HG03045 (cell line): ENCODE data around the gene OR4X1.
"Not testable (repeated sequence)": the region's sequence is repeated elsewhere in the genome, so short reads cannot be mapped to it uniquely, and the experiment has no call there.

Experiments used
- ATAC-seq: cut with Tn5 transposase; IDR thresholded peaks from one replicate; pipeline ENCODE4 v1.9.1; 2021; ENCODE audit warnings: mild to moderate bottlenecking, moderate library complexity; ENCODE audit not compliant: unreplicated experiment

Gene OR4X1

DNA sequence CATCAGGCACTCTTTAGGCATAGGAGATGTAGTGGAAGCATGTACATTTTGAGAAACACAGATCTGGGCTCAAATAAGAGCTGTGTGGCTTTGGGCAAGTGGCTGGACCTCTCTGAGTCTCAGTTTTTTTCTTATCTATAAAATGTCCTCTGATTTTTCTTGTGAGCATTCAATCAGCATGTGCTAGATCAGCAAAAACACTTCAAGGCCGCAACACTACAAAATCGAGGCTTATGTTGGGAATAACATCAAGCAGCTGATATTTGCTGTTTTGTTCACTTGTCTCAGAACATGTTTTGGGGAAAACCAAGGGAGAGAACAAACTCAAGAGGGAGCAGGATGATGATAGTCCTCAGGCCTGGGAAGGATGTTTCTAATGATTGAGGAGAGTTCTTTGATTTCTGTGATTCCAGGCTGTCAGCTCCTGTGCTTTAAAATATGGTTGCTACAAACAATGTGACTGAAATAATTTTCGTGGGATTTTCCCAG, at the start of gene OR4X1:
OR4X1 (plus strand) TSS at position 439 of the 489 bp plus-strand sequence; CDS start at position 439, 0 bp downstream.
- no peak for ATAC-seq

- ATAC-seq, result no peak
Measured at GRCh38 chr11:48216510-48216909, 47.2 kb upstream of the OR4X1 start, which contains the start of gene OR4B1. Gene OR4B1 (plus strand): TSS chr11:48216810. CDS start chr11:48216810, 0 bp downstream.

- ATAC-seq, result no peak
Measured at GRCh38 chr11:48228761-48229160, 34.9 kb upstream of the OR4X1 start.

- ATAC-seq, result not testable (repeated sequence)
Measured at GRCh38 chr11:48230057-48230456, 33.6 kb upstream of the OR4X1 start.

DNA sequence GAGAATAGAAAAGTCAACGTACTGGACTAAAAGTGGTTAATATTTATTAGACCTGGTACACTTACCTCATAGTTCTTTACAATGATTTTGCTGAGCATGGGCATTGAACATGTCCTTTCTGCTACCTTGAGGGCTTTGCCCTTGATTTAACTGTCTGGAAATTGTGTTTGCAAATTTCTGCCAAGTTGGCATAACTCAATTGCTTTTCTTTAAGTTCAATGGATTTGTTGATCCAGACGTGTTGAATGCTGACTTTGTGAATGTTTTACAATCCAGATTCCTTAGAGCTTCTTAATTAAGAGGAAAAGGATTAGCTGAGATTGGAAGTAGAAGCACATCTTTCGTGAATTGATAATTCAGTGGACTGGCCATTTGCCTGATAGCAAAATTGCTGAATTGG, 25.9 kb upstream of the OR4X1 start:
- no peak for ATAC-seq

DNA sequence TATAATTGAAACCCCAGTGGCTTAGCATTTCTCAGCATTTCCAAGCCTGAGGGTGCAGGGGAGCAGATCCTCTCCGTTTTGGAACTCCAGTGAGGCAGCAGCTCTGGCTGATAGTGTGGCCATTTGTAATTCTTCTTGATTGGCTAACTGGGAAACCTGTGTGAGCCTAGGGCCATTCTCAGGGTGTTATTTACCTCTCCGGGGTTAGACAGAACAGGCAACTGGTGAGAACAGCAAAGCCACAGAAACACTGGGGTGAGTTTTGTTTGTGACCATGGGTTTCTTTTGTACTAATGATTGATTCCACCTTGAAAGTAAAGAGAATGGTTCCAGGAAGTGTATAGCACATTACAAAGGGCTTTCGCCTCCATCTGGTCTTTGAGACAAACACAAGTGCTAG, 21.2 kb upstream of the OR4X1 start:
- no peak for ATAC-seq

DNA sequence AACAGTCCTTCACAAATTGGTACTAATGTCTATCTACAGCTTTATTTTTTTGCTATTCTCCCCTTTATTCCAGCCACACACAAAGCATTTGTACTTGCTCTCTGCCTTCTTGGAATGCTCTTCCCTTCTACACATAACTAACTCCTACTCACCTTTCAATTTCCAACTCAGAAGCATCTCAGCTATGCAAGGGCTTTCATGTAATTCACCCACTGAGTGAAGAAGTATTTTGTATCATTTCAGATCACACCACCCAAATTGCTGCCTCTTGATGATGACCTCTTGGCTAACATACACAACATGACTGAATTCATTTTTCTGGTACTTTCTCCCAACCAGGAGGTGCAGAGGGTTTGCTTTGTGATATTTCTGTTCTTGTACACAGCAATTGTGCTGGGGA, 18.9 kb upstream of the OR4X1 start, which contains the start of gene OR4X2:
OR4X2 (plus strand) TSS at position 301 of the 400 bp plus-strand sequence; CDS start at position 301, 0 bp downstream.
- no peak for ATAC-seq

DNA sequence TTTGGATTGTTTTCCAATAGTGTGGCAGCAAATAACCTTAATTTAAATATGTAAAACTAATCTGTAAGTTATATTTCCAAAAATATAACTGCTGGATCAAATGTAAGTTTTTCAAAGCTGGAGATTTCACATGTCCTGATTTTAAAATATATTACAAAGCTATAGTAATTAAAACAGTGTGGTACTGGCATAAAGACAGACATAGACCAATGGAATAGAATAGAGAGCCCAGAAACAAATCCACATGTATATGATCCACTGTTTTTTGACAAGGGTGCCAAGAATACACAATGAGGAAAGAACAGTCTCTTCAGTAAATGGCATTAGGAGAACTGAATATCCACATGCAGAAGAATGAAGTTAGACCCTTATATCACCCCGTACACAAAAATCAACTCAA, 14.8 kb upstream of the OR4X1 start:
- ATAC-seq, result no peak

DNA sequence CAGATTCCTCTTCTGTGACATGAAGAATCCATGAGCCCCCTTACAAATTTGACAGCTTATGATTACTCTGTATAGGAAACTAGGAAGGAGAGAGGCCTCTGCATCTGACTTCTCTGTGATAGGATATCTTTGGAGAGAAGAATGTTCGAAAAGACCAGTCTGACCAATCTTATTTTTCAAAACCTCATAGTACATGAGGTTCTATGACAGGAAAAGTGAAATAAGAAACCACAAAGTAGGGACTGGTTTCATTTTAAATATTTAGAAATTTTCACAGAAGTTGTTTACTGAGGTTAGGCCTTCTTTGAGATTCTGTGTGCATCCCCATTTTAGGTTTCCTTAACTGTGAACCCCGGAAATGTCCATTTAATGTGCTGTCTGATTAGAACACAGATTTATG, 2.1 kb upstream of the OR4X1 start:
- ATAC-seq, result no peak

GRCh38 chr11:48270621-48271020, 7.0 kb downstream of the OR4X1 start:
- no peak for ATAC-seq

DNA sequence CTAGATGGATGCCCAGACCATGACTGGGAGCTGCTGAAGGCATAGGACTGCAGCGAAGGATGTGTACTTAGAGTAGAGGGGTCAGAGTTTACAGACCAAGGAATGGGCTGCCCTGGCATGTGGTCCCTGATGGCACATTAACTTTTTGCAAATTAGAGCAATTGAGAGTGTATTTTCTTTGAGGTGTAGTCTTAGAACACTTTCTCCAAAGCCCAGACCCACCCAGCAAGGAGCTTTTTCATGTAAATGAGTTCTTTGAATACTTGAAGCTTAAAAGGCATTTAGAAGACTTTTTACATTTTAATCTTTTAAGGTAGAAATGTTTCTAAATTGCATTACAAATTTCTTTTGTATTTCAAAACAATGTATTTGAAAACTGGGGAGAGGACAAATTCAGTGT, 8.9 kb downstream of the OR4X1 start:
- ATAC-seq, result no peak

DNA sequence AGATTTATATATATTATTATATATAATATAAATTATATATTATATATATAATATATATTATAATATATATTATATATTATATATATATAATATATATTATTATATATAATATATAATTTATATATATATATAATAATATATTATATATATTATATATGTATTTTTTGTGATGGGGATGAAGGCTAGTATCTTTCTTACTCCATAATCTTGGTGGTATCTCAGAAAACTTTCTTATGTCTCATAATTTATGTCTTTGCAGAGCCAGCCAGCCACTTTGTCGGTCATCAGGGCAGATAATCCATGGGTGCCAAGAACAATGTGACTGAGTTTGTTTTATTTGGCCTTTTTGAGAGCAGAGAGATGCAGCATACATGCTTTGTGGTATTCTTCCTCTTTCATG, 42.3 kb downstream of the OR4X1 start, which contains the start of gene OR4S1:
OR4S1 (plus strand) TSS at position 301 of the 400 bp plus-strand sequence; CDS start at position 301, 0 bp downstream.
- ATAC-seq, result no peak

- ATAC-seq, result peak; percentile 66
Measured at GRCh38 chr11:48307760-48308386, 44.2 kb downstream of the OR4X1 start.

- not testable (repeated sequence) for ATAC-seq
Measured at GRCh38 chr11:48313590-48313989, 49.9 kb downstream of the OR4X1 start.
